Stimulated activated CD4-positive, alpha-beta T cell treated with anti-CD3 and anti-CD28 coated beads, Interleukin-2, amount 100 ng/mL, for 24 hours (primary cell): ENCODE results near the gene BTNL3.
"Not testable (repeated sequence)": the region's sequence is repeated elsewhere in the genome, so short reads cannot be mapped to it uniquely, and the experiment has no call there.

Source experiments
- DNase-seq, 2 donors: peaks; one replicate each; pipeline ENCODE4 v3.0.0-alpha.2; 2020

The BTNL3 gene

DNA sequence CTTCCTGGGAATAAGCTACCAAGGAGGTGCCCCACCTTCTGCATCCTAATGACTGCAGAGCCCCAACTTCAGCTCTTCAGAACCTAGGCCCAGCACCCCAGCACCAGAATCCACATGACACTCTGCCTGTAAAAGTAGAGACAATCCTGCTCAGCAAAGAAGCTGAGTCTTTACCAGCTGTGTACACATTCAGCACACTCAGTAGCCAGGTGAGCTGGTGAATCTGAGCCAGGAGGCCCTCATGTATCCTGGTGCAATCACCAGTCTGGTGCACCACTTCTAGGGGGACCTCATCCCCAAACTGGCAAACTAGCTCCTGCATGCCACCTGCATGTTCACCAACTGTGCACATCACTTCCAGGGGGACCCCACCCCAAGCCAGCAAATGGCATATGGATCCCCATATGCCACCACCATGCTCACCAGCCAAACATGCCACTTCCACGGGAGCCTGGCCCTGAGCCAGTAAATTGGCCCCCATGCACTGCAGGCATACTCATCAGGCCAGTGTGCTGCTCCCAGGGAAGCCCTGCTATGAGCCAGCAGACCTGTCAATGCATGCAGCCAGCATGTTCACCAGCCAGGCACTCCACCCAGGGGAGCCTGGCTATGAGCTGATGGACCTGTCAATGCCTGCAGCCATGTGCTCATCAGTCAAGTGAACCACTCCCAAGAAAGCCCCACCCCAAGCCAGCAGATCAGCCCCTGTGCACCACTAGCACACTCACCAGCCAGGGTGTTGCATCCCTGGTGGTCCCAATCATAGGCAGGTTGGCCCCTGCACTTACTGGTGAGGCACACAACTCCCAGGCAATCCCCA lies 35.8 kb downstream of the BTNL3 start:
- no peak for DNase-seq

DNA sequence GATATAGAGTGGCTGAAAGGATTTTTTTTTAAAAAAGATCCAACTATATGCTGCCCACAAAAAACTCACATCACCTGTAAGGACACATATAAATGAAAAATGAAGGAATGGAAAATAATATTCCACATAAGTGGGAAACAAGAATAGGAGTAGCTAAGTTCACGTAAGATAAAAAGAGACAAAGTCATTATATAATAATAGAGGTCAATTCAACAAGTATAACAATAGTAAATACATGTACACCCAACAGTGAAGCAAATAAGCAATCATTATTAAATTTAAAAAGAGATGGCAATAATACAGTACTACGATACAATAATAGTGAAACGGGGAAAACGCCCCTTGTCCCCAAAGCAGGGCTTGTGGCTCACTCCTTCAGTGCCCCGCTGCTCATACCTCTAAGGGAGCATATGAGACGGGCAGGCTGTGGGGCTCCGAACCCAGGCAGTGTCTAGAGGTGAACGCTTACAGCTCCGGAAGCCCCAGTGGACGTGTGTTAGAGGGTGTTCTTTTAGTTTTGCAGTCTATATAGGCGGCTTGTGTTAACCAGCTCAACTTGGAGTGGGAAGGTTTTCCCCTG lies 38.9 kb downstream of the BTNL3 start:
- DNase-seq = no peak

DNA sequence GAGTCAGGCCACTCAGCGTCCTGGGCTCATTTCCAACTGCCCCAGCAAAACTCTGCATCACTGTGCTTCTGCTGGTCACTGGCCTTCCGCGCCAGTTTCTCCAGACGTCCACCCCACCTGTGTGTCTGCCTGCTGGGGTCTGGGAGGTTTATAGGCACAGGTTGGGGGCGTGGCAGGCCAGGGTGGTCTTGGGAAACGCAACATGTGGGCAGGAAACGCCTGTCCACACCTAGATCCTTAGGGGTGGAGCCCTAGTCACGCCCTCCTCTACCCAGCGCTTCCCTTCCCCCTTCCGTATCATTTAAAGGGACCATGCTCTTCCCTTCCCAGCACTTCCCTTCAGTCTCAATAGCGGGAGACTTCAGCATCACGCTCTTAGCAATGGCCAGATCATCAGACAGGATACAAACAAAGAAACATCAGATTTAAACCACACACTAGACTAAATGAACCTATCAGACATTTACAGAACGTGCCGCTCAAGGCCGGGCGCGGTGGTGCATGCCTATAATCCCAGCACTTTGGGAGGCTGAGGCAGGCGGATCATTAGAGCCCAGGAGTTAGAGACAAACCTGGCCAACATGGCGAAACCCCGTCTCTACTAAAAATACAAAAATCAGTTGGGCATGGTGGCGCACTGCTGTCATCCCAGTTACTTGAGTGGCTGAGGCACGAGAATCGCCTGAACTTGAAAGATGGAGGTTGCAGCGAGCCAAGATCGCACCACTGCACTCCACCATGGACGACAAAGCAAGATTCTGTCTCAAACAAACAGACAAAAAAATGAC lies 39.6 kb downstream of the BTNL3 start:
- DNase-seq = no peak

DNA sequence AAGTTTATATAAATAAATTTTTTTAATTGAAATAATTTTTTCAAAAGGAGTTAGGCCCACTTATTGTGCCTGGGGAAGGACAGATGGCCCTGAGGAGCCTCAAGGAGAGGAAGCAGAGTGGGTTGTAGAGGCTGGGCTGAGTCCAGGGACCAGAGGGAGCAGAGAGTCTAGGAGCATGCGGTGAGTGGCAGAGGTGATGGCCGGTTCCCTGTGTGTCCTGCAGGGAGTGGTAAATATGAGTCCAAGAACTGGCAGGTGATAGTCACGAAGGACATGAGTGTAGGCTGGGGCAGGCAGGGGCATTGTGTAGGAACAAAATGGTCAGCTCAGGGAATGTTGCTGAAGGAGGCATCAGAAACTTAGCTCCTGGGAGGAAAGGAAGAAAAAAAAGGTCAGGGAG lies 43.1 kb downstream of the BTNL3 start:
- no peak for DNase-seq

DNA sequence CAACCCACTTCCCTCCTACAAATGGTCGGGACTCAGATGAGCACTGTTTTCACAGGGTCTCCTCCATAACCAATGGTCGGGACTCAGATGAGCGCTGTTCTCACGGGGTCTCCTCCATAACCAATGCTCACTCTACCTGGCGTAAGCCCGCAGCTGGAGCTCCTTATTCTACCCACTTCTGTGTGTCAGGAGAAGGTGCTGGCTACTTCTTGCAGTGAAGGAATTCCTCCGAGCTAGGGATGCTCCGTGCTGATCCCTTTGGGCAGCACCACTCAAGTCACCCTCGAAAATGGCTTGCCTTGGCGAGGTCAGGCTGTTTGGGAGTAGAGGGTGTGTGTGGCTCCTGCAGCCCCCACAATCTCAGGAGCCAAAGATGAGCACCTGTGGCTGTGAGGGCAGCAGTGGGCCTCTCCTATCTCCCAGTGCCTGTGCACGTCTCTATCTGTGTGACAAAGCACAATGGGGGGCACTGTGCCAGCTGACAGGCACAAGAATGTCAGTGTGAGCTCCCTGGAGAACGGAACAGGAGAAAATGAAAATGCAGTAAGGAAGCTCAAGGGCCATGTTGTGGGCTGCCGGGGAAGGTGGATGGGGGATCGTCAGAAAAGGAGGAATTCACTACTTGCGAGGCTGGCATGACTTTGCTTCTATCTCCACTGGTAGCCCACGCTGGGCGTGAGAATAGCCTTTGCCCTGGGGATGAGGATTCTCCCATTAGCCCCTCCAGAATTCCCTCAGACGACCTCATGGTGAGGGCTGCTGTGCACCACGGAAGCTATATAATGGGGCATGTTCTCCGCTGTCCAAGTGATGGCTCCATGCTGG lies 47.6 kb downstream of the BTNL3 start:
- no peak for DNase-seq

DNA sequence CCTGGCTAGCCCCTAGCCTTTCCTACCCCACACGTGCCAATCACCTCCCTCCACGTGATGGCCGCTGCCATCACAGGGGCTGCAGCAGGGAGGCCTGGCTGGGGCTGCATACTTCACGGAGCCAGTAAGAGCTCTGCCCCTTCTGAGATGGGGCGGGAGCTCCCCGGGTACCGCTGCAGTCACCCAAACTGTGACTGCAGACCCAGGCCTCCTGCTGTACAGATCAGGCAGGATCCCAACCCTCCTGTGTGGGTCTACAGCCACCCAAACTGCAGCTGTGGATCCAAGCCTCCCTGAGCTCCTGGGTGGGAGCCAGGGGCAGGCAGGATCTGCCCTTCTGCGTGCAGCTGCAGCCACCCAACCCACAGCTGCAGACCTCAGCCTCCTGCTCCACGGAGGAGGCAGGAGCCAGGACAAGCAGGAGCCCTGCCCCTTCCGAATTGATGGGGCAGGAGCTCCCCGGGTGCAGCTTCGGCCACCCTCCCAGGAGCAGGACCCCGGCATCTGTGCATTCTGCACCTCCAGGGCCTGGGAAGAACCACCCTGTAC lies 48.2 kb downstream of the BTNL3 start:
- no peak for DNase-seq

DNA sequence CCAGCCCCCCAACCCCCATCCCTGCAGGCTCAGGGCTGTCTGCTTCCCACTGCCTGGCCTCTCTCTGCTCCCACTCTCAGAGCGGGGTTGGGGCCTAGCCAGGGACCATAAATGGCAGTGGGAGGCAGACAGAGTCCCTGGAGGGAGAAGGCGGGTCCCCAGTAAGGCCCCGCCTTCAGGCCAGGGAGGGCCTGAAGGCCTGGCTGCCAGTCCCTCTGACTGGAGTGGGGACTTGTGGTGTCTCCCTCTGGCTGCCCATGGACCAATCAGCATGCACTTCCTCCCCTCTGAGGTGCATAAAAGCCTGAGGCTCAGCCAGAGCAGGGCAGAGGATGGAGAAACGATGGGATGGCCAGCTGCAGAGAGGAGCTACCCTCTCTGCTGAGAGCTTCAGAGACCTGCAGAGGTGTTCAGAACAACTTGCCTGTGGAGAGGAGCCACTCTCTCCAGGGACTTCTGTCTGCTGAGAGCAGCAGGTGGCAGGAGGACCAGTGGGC lies 48.8 kb downstream of the BTNL3 start:
- no peak for DNase-seq

DNA sequence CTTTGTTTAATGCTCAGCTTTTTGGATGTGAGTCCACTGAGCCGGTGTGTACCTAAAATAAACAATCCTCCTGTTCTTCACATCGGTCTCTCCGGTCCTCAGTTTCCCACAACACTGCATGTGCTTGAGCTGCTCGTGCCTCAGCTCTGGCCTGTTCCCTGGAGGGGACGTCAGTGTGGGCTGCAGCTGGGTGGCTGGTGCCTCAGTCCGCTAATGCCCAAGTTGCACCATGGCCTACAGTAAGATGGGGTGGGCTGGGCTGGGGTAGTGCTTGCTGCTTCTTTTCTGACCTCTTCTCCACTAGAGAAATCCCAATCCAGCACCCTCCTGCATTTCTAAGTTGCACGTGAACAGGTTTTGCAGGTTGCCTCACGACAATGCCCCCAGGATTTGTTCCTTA lies 50.8 kb downstream of the BTNL3 start:
- no peak for DNase-seq

DNA sequence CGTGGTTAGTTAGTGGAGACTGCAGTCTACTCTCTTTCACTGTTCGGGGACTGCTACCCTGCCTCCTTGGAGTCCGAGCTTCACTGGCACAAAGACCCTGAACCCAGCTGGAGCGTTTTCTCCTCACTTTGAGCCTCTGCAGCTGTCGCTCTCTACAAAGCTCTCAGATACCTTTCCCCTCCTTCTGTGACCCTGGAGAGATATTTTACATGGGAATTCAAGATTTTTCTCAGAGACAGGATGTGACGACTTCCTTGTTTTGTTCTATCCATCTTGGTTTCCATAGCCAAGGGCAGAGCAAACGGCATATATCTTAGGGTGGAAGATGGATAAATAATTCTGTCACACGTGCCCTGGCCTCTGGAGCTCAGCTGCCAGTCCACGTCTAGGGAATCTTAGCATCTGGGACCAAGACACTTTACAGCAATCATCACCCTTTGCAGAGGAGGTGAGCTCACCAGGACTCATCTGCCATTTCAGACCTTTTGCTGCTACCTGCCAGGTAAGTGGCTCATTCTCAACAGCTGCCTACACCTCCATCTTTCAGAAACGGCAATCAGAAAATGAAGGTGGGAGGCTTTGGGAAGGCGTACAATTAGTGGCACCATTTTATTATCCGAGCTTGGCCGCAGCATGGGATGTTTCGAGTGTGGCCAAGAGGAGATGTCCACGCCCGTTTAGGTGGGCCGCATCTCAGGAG lies 51.4 kb downstream of the BTNL3 start, which contains the start of gene BTNL9:
BTNL9 (plus strand) TSS at position 336 of the 700 bp plus-strand sequence. CDS start 5,224 bp downstream, outside the sequence.
- no peak for DNase-seq

DNA sequence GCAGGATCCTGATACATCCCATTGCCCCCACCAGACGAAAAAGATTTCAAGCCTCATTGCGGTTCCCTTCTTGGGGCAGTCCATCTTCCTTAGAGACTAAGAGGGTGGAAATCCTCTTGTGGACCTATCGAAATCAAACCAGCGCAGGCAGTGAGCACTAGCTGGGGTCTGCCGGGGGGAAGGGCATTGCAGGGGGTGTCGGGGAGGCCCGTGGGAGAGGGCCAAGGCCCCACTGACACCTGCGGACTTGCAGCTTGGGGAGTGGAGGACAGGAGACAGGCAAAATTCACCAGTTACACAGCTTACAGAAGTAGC lies 51.9 kb downstream of the BTNL3 start:
- DNase-seq = no peak

DNA sequence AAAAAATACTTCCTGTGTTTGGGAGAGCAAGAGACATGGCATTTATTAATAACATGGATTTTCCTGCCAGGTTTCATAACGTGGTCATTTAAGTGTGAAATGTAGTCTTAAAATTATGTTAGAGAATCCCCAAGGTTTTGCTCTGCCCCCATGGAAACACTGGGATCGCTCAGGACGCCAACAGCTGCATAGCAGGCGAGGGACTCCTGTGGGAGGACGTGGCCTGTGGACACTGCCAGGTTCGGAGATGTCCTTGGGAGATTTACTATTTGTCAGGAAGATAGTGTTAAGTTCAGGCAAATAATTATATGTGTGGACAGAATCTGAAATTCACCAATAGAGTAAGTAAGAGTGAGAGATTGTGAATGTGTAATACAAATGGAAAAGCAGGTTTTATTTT lies 52.4 kb downstream of the BTNL3 start:
- no peak for DNase-seq

DNA sequence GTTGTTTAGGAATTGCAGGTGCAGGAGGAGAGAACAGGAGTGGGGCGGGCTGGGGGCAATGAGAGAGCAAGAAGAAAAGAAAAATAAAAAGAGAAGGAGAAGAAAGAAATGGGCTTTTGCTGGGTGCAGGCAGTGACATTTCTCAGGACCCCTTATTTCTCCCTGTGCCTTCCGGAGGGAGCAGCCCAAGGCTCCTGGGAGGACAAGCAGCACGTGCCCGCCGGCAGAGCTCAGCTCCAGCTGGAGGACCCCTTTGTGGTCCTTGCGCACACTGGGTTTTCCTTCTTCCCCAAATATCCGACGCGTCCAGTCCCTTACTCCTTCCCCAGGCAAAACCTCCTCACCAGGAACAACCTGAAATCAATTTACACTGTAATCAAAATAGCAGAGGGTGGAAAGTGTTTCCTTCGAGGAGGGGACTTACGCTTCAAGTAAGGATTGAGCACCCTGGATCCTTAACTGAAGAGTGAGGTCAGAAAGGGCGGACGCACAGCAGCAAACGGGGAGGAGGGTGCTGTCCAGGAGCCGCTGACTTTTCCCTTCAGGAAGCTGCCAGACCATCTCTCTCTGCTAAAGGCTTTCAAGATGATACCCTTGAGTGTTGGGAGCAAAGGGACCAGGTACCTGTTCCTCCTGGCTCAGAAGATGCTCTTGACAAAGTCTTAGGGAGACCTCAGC lies 53.5 kb downstream of the BTNL3 start:
- DNase-seq = no peak

DNA sequence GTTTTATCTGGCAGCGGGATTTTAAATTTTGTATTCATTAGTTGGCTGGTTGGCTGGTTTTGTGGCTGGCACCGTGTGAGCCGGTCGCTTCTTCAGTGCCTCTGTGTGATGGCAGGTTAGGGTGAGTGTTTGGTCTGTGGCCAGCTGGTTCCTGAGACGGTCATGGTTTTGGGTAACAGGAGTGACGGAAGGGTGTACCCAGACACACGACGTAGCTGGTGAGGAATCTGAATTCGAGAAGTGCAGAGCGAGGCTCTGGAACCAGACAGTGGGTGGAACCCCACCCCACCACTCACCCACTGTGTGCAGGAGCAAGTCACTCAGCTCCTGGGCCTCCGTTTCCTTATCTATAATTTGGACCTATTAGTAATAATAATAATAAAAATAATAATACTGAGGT lies 54.1 kb downstream of the BTNL3 start:
- no peak for DNase-seq

DNA sequence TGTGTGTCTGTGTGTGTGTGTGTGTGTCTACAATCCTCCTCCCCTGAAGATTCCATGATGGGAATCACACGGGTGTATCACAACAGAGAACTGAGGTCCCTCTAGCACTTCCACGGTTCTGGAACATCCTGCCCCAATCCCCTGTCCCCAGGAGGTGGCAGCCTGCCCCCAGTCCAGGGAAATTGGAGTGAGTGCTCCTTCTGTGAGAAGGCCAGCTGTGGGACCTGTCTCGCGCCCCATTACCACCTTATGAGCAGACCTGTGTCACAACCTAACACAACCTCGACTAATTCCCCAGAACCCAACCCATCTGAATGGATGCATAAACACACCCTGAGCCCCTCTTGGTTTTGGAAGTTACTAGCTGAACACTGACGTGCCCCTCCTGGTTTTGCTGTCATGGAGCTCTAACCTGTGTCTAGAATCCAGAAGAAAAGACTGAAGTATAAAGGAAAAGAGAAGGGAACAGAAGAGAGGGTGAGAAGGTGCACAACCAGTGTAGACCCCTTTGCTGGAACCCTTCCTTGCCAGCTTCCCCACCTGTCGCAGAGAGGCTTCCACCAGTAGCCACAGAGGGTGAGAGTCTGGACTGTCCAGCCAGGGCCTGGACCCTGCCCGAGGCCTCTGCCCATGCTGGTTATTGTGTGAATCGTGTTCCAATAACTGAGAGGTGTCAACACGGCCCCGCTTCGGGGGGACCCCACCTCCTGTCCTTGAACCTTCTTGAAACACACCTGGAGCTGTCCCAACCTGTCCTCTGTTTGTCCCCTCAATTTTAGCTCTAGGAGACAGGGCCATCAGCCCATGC lies 54.8 kb downstream of the BTNL3 start:
- no peak for DNase-seq

DNA sequence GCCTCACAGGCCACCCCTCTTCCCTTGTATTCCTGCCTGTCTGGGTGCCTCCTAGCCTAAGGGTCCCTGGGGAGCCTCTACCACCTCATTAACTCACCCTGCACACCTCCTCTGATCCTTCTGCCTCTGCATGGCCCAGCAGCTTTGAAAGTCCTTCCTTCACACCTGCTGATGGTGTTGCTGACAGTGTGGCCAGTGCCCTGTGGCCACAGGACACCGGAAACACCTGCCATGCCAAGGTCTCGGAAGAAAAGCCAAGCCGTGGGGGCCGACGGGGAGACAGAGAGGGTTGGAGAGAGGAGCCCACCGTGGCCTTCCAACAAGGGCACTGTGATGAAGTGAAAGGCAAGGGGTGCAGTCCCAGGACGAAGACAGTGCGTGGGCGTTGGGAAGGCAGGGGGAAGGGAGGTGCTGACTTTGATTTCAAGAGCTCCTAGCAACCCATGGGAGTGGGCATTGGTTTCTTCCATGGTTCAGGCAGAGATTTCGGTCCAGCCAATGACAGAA lies 55.5 kb downstream of the BTNL3 start:
- no peak for DNase-seq

DNA sequence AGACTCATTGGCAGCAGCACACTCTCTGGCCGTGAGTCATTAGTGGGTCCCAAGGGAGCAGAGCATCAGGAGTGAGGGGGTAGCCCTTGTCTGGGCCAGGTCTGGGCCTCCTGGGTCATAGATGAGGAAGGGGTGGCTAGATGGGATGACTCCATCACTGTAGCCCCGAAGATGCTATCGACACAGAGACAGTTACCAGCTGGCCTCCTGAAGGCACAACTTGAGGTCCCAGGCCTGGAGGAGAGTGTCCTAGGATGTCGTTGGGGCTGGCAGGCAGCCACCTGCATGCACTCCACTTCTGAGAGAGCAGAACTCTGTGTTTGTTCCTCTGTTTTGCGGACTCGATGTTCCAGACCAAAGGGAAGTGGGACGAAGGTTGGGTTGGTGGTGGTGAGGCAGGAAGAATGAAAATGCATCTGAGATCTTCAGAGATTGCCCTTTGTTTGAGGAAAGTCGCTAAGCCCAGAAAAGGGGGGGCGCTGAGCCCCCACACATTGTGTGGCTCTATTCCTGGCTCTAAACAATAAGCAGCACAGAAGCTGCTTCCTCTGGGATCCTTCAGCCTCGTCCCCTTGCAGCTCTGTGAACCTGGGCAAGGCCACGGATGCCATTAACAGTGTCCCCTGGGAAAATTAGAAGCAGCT lies 56.1 kb downstream of the BTNL3 start:
- no peak for DNase-seq

DNA sequence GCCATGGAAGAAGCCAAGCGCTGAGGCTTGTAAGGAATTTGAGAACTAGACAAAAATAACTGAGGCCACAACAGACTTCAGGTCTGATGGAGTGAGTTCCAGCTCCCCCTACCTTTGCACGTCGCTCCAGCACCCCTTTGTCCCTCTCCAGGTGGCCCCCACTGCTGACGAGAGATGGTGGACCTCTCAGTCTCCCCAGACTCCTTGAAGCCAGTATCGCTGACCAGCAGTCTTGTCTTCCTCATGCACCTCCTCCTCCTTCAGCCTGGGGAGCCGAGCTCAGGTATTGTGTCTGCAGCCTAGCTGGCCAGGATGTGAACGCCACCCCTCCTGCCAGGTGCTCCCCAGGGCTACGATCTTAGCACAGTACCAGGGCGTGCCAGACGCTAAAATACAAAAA lies 56.7 kb downstream of the BTNL3 start:
- no peak for DNase-seq

DNA sequence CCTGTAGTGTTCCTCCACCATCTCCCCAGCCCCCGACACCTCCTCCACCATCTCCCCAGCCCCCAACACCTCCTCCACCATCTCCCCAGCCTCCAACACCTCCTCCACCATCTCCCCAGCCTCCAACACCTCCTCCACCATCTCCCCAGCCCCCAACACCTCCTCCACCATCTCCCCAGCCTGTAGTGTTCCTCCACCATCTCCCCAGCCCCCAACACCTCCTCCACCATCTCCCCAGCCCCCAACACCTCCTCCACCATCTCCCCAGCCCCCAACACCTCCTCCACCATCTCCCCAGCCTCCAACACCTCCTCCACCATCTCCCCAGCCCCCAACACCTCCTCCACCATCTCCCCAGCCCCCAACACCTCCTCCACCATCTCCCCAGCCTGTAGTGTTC lies 57.2 kb downstream of the BTNL3 start:
- DNase-seq = not testable (repeated sequence)

DNA sequence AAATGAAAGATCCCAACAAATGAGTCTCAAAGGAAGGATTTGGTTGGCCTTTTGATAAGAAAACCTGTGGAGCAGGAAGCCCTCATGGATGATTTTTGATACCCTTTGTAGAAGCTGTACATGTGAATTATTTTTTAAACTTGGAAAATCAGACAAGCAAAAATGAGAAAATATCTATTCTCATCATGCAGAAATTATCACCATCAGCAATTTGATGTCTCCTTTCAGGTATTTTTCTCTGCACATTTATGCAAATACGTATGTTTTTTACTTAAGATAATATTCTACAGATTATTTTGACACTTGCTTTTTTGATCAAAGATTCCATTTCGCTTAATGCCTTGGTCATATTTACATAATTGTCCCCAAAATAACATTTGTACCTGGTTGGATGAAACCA lies 58.6 kb downstream of the BTNL3 start:
- no peak for DNase-seq

DNA sequence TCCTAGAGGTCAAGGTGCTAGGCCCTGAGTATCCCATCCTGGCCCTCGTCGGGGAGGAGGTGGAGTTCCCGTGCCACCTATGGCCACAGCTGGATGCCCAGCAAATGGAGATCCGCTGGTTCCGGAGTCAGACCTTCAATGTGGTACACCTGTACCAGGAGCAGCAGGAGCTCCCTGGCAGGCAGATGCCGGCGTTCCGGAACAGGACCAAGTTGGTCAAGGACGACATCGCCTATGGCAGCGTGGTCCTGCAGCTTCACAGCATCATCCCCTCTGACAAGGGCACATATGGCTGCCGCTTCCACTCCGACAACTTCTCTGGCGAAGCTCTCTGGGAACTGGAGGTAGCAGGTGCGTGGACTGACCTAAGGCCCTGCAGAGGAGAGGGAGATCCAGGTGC lies 59.3 kb downstream of the BTNL3 start:
- DNase-seq = no peak
